Stimulated activated CD8-positive, alpha-beta memory T cell treated with anti-CD3 and anti-CD28 coated beads, Interleukin-4, amount 100 ng/mL, for 24 hours (primary cell): ENCODE data around the gene THAP5.

Experiments used
- DNase-seq: peaks from one replicate; pipeline ENCODE4 v3.0.0-alpha.2; 2020; ENCODE audit warnings: low read depth

THAP5 gene

GRCh38 chr7:108569381-108570145 is at the start of gene THAP5, which contains the start of gene DNAJB9:
THAP5 (minus strand) TSS chr7:108569706; CDS start chr7:108569569, 137 bp downstream.
DNAJB9 (plus strand) TSS chr7:108569874; CDS start chr7:108571727, 1,853 bp downstream.
- peak; percentile 99 for DNase-seq

GRCh38 chr7:108618056-108618455 is 48.5 kb upstream of the THAP5 start:
- DNase-seq, result no peak

GRCh38 chr7:108614896-108615295 is 45.4 kb upstream of the THAP5 start:
- no peak for DNase-seq

- DNase-seq, result no peak
Observed at GRCh38 chr7:108613949-108614381, 44.5 kb upstream of the THAP5 start.

- DNase-seq, result no peak
Observed at GRCh38 chr7:108613147-108613948, 43.8 kb upstream of the THAP5 start.

GRCh38 chr7:108611268-108611667 is 41.8 kb upstream of the THAP5 start:
- no peak for DNase-seq

- DNase-seq, result no peak
Observed at GRCh38 chr7:108609643-108610042, 40.1 kb upstream of the THAP5 start.

- DNase-seq, result no peak
Observed at GRCh38 chr7:108605559-108606201, 36.2 kb upstream of the THAP5 start.

- no peak for DNase-seq
Observed at GRCh38 chr7:108604307-108605077, 35.0 kb upstream of the THAP5 start.

GRCh38 chr7:108603656-108604306 is 34.3 kb upstream of the THAP5 start:
- DNase-seq, result no peak

GRCh38 chr7:108600399-108600798 is 30.9 kb upstream of the THAP5 start:
- DNase-seq, result no peak

GRCh38 chr7:108598914-108599580 is 29.5 kb upstream of the THAP5 start:
- DNase-seq, result no peak

- no peak for DNase-seq
Observed at GRCh38 chr7:108598153-108598552, 28.6 kb upstream of the THAP5 start.

GRCh38 chr7:108596560-108596959 is 27.1 kb upstream of the THAP5 start:
- no peak for DNase-seq

- DNase-seq, result no peak
Observed at GRCh38 chr7:108592646-108593201, 23.2 kb upstream of the THAP5 start.

- DNase-seq, result no peak
Observed at GRCh38 chr7:108590606-108591005, 21.1 kb upstream of the THAP5 start.

GRCh38 chr7:108589874-108590273 is 20.4 kb upstream of the THAP5 start:
- DNase-seq, result no peak

- no peak for DNase-seq
Observed at GRCh38 chr7:108589199-108589598, 19.7 kb upstream of the THAP5 start.

- no peak for DNase-seq
Observed at GRCh38 chr7:108586274-108586710, 16.8 kb upstream of the THAP5 start.

GRCh38 chr7:108585843-108586242 is 16.3 kb upstream of the THAP5 start:
- DNase-seq, result no peak
